Endothelial cell of umbilical vein (primary cell): Measurements from ENCODE around the gene ARL2BP. TPM values are rescaled to one million over a fixed set of nuclear protein-coding genes. Genes with fewer than 3 reads are reported as not detected.

ENCODE experiments used
- BruUV-seq: library from RNA; stranded (reverse); fragments of 400-500 nt; replicated peaks from 2 replicates; lab custom pipeline; 2021; lab: Mats Ljungman, UMichigan
- CTCF ChIA-PET: fragments of 300-600, 350-600 bp; sonication (Branson Sonifier 250); formaldehyde crosslinking; loops from one replicate; lab custom pipeline; 2021; ENCODE audit warnings: antibody characterized with exemption, inconsistent platforms; lab: Charles Lee
- POLR2A ChIA-PET: fragments of 300-600, 350-600 bp; sonication (Branson Sonifier 250); formaldehyde crosslinking; loops from one replicate; lab custom pipeline; 2021; ENCODE audit warnings: antibody characterized with exemption, inconsistent platforms; lab: Charles Lee
- DNase-seq: peaks from one replicate; pipeline ENCODE4 v3.0.0-alpha.2; 2011; ENCODE audit warnings: low read depth, low spot score
- FAIRE-seq: peaks from 2 replicates; lab custom pipeline; 2011; peaks lifted over from hg19 to GRCh38; lab: Jason Lieb, UNC
- H2AFZ ChIP-seq: 2 replicates; pipeline ENCODE4 v1.6.0; 2012; ENCODE audit warnings: low read depth, low read length, control low read depth, inconsistent platforms
- H3K27ac ChIP-seq: 2 replicates; pipeline ENCODE4 v1.5.1; 2011; ENCODE audit warnings: low read depth, mild to moderate bottlenecking, control low read depth, low read length, moderate library complexity; ENCODE audit not compliant: insufficient read depth
- H3K27me3 ChIP-seq, 2 experiments: 2 replicates each; pipeline versions ENCODE4 v1.6.0 to v1.6.1; 2011; ENCODE audit warnings: low read length in 2 of 2, mixed read lengths in 1 of 2; ENCODE audit not compliant: control insufficient read depth in 2 of 2, insufficient read depth in 2 of 2
- H3K36me3 ChIP-seq, 2 experiments: 2 replicates in 1 of 2; 3 replicates in 1 of 2; pipeline ENCODE4 v1.5.1; 2011; ENCODE audit warnings: low read length in 2 of 2, mild to moderate bottlenecking in 1 of 2, moderate library complexity in 1 of 2; ENCODE audit not compliant: control insufficient read depth in 2 of 2, insufficient read depth in 2 of 2; ENCODE audit errors: extremely low read depth in 1 of 2
- H3K4me1 ChIP-seq: 3 replicates; pipeline ENCODE4 v1.5.1; 2011; ENCODE audit warnings: mild to moderate bottlenecking, low read length; ENCODE audit not compliant: control insufficient read depth, insufficient read depth; ENCODE audit errors: extremely low read depth
- H3K4me2 ChIP-seq: 2 replicates; pipeline ENCODE4 v1.6.1; 2011; ENCODE audit warnings: low read length, control low read depth, mixed read lengths; ENCODE audit not compliant: insufficient read depth
- H3K4me3 ChIP-seq, 3 experiments: fragments of 200-600 bp in 1 of 3; sonication (generic), shearing (Covaris generic) in 1 of 3; replicated peaks in 1 of 3; 2 replicates each; pipeline ENCODE4 v1.5.1; 2011 to 2016; ENCODE audit warnings: control low read depth in 3 of 3, low read length in 3 of 3, mild to moderate bottlenecking in 2 of 3, inconsistent platforms in 1 of 3, low read depth in 1 of 3, moderate library complexity in 1 of 3; ENCODE audit not compliant: insufficient read depth in 1 of 3
- H3K79me2 ChIP-seq: 2 replicates; pipeline ENCODE4 v1.6.0; 2012; ENCODE audit warnings: low read length, inconsistent platforms; ENCODE audit not compliant: control insufficient read depth, insufficient read depth
- H3K9ac ChIP-seq: replicated peaks from 2 replicates; pipeline ENCODE3; 2011; ENCODE audit warnings: low read length, control low read depth; ENCODE audit not compliant: insufficient read depth; ENCODE audit errors: extremely low read depth
- H3K9me1 ChIP-seq: replicated peaks from 3 replicates; pipeline ENCODE4 v1.6.0; 2011; ENCODE audit warnings: mild to moderate bottlenecking, low read length; ENCODE audit not compliant: control insufficient read depth, insufficient read depth; ENCODE audit errors: extremely low read depth
- H3K9me3 ChIP-seq: replicated peaks from 2 replicates; pipeline ENCODE4 v1.5.1; 2012; ENCODE audit warnings: low read length, inconsistent platforms; ENCODE audit not compliant: control insufficient read depth, insufficient read depth
- H4K20me1 ChIP-seq: replicated peaks from 2 replicates; pipeline ENCODE3; 2011; ENCODE audit warnings: mild to moderate bottlenecking, low read length; ENCODE audit not compliant: control insufficient read depth, insufficient read depth; ENCODE audit errors: extremely low read depth
- EZH2 ChIP-seq: IDR thresholded peaks from 2 replicates; pipeline ENCODE4 v1.6.1; 2012; ENCODE audit warnings: borderline replicate concordance, low read depth, mild to moderate bottlenecking, moderate library complexity, low read length, inconsistent platforms; ENCODE audit not compliant: severe bottlenecking
- FOS ChIP-seq: IDR thresholded peaks from 2 replicates; pipeline ENCODE4 v1.6.1; 2011; ENCODE audit warnings: mild to moderate bottlenecking, low read length, moderate library complexity, borderline replicate concordance; ENCODE audit not compliant: insufficient read depth
- GATA2 ChIP-seq: IDR thresholded peaks from 2 replicates; pipeline ENCODE4 v1.7.0; 2011; ENCODE audit warnings: low read depth, mild to moderate bottlenecking, moderate library complexity, mixed read lengths, low read length; ENCODE audit not compliant: insufficient read length, insufficient read depth
- JUN ChIP-seq: IDR thresholded peaks from 2 replicates; pipeline ENCODE4 v1.6.1; 2011; ENCODE audit warnings: borderline replicate concordance, low read depth; ENCODE audit not compliant: insufficient read length, insufficient read depth
- MAX ChIP-seq: IDR thresholded peaks from 2 replicates; pipeline ENCODE4 v1.6.1; 2011; ENCODE audit not compliant: insufficient read depth, insufficient read length
- MYC ChIP-seq: IDR thresholded peaks from one replicate; pipeline ENCODE4 v1.6.1; 2011; ENCODE audit warnings: mild to moderate bottlenecking, low read depth, low read length
- POLR2A ChIP-seq: IDR thresholded peaks from 2 replicates; pipeline ENCODE4 v1.6.1; 2012; ENCODE audit warnings: low read depth, mild to moderate bottlenecking, control low read depth, low read length
- POLR2AphosphoS5 ChIP-seq: IDR thresholded peaks from 2 replicates; pipeline ENCODE4 v1.6.1; 2012; ENCODE audit warnings: low read depth, mild to moderate bottlenecking, control low read depth, low read length, moderate library complexity; ENCODE audit not compliant: insufficient read depth
- dilution Hi-C: fragments of 300-500 bp; cut with MboI; formaldehyde crosslinking; loops from one replicate; pipeline ENCODE4 v1.15.0; 2019; ENCODE audit warnings: low sequenced_read_pairs; ENCODE audit not compliant: extremely low pct_ligation_motif_present
- intact Hi-C: fragments of 100-400 bp; cut with micrococcal nuclease; formaldehyde crosslinking; loops from one replicate; pipeline ENCODE4 v1.10.0; 2022
- polyA plus RNA-seq, 4 experiments: library from polyadenylated mRNA; depleted of rRNA in 3 of 4; stranded (reverse) in 3 of 4; unstranded in 1 of 4; fragments of >200 nt; gene quantifications; 2 replicates each; pipeline versions ENCODE4 v1.2.1 to v1.2.3, GENCODE V29; 2011 to 2012; ENCODE audit warnings: missing spikeins in 1 of 4
- total RNA-seq: library from RNA; stranded (reverse); gene quantifications from 2 replicates; pipeline ENCODE4 v1.2.3, GENCODE V29; 2021
- TF ChIP-seq, protein P1 (sequence below), 2 donors: IDR thresholded peaks; 1 replicate in 1 of 2; 2 replicates in 1 of 2; pipeline ENCODE4 v1.5.1; 2011; ENCODE audit warnings: low read length in 2 of 2, mild to moderate bottlenecking in 2 of 2, moderate library complexity in 2 of 2, control low read depth in 1 of 2, inconsistent platforms in 1 of 2, low read depth in 1 of 2; ENCODE audit not compliant: insufficient read depth in 1 of 2; ENCODE audit errors: extremely low read depth in 1 of 2

Gene ARL2BP
- total and polyA plus RNA-seq, 2 donors (not counting 3 experiments of a cell fraction or from before 2014, with no cell fraction given) = 80.4 to 111 TPM

DNA sequence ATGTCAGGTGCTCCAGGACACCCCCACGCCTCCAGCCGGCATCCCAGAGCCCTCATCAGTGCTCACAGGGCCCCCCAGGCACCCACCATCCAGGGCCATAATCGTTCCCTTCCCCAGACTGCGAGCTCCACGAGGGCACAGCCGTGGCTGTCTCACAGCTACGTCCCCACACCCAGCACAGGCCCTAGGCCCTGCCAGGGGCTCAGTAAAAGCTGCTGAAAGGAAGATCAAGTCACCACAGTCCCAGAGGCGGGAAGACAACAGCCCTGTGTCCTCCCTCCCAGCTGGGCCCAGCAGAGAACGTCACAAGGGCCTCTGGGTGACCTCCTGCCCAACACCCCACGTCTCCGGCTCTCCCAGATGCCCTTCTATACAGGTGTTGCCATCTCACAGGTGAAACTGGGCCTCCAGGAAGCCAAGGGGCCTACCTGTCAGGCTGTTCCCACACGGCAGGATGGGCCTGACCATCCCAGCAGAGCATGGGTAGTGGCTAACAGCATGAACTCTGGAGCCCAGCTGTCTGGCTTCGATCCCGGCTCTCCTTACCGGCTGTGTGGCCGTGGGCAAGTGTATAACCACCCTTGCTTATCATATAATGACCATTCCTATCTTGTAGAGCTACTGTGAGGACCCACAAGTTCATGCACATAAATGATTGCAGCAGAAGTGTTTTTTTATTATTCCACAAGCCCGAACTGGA is 17.9 kb downstream of the ARL2BP start:
- BruUV-seq = no TSS peak
- Histone ChIP-seq H3K79me2 (no peaks in the 10 kb centered on the region), H3K27me3 (no peaks in the 10 kb centered on the region), H3K9me1 (no peaks in the 10 kb centered on the region), H3K4me3 (no peak overlapping the region), H3K9ac (no peak overlapping the region), H3K4me2 (no peak overlapping the region), H3K27ac (no peak overlapping the region), H4K20me1 (no peaks in the 10 kb centered on the region), H3K9me3 (no peaks in the 10 kb centered on the region), H3K36me3 (no peaks in the 10 kb centered on the region), H3K4me1 (peaks cover 34% of the 10 kb centered on the region), H2AFZ (no peak overlapping the region)
- FAIRE-seq (no peak), DNase-seq (no peak)
- ChIA-PET CTCF (no interaction called here), POLR2A (no interaction called here)
- intact Hi-C loops (no loop called here), dilution Hi-C loops (no loop called here)
- TF ChIP-seq GATA2 (no peak), POLR2AphosphoS5 (no peak), MYC (no peak), FOS (no peak), MAX (no peak), JUN (no peak), EZH2 (no peak), POLR2A (no peak)
- TF ChIP-seq, protein P1, sequence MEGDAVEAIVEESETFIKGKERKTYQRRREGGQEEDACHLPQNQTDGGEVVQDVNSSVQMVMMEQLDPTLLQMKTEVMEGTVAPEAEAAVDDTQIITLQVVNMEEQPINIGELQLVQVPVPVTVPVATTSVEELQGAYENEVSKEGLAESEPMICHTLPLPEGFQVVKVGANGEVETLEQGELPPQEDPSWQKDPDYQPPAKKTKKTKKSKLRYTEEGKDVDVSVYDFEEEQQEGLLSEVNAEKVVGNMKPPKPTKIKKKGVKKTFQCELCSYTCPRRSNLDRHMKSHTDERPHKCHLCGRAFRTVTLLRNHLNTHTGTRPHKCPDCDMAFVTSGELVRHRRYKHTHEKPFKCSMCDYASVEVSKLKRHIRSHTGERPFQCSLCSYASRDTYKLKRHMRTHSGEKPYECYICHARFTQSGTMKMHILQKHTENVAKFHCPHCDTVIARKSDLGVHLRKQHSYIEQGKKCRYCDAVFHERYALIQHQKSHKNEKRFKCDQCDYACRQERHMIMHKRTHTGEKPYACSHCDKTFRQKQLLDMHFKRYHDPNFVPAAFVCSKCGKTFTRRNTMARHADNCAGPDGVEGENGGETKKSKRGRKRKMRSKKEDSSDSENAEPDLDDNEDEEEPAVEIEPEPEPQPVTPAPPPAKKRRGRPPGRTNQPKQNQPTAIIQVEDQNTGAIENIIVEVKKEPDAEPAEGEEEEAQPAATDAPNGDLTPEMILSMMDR (IDR thresholded peaks at IDR 0.05; ENCODE audit: extremely low read depth in 1 of 2, insufficient read depth in 1 of 2, low read depth in 1 of 2, low read length in 2 of 2) = no peak
